ENCODE results near the gene PCMTD2. TPM values are rescaled to one million over a fixed set of nuclear protein-coding genes. Genes with fewer than 3 reads are reported as not detected.

The PCMTD2 gene
- total and polyA plus RNA-seq, 8 donors, result 14.1 to 107 (median 39.2) TPM

DNA sequence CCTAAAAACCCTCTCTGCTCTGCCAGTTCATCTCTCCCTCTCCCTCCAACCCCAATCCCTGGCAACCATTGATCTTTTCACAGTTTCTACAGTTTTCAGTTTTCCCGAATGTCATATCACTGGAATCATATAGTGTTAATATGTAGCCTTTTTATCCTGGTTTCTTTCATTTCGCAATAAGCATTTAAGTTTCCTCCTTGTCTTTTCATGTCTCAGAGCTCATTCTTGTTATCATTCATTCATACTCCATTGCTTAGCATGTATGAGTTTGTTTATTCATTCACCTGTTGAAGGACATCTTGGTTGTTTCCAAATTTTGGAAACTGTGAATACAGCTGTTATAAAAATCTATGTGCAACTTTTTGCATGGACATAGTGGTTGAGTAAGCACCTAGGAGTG is 5.5 kb upstream of the PCMTD2 start:
- Histone ChIP-seq H3K36me3 (no peaks in the 10 kb centered on the region), H3K4me1 (peaks cover 0 to 4% (median 3%) of the 10 kb centered on the region in 4 donors), H3K27me3 (peaks cover 0 to 53% (median 0%) of the 10 kb centered on the region in 3 donors), H3K9me3 (no peaks in the 10 kb centered on the region), H3K4me3 (no peak overlapping the region), H3K27ac (no peak overlapping the region)
- intact Hi-C loops (cut with DNase I; ENCODE audit: low total_unique reads), result no loop called here
- no peak for DNase-seq
- no peak for TF ChIP-seq POLR2A (IDR thresholded peaks at IDR 0.05)
- TF ChIP-seq CTCF (IDR thresholded peaks at IDR 0.05), result no peak
- no peak for TF ChIP-seq POLR2AphosphoS5 (IDR thresholded peaks at IDR 0.05)
- no peak for TF ChIP-seq EP300 (IDR thresholded peaks at IDR 0.05)
- 69 to 85% (median 83%) methylated on average over 2 of the region's 2 CpGs for WGBS, 5 donors

DNA sequence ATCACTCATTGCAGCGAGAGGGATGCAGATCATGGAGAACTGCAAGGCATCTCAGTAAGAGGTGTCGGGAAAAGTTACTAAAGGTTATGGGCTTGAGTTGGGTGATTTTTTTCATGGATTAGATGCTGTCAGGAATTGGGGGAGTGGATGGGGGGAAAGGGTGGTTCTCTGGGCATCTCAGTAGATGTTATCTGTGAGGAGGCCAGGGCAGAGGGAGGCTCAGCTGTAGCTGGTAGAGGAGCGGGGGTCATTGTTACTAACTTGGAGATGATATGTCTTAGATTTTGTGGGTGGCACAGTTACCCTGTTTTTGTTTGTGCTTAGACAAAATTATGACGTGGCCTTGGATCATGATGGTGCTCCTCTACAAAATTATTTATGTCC is 2.6 kb upstream of the PCMTD2 start:
- TF ChIP-seq POLR2A (IDR thresholded peaks at IDR 0.05) (no peak), POLR2AphosphoS5 (IDR thresholded peaks at IDR 0.05) (no peak), EP300 (IDR thresholded peaks at IDR 0.05) (no peak), CTCF (IDR thresholded peaks at IDR 0.05) (no peak)
- intact Hi-C loops (cut with DNase I; ENCODE audit: low total_unique reads), result no loop called here
- H3K27me3 ChIP-seq, result peaks cover 0 to 26% (median 0%) of the 10 kb centered on the region in 3 donors
- DNase-seq, result no peak
- H3K9me3 ChIP-seq, result no peaks in the 10 kb centered on the region
- 85 to 96% (median 92%) methylated on average over 4 of the region's 4 CpGs for WGBS, 5 donors
- no peak overlapping the region for H3K27ac ChIP-seq
- no peak overlapping the region for H3K4me3 ChIP-seq
- no peaks in the 10 kb centered on the region for H3K36me3 ChIP-seq
- H3K4me1 ChIP-seq, result peaks cover 11 to 25% (median 20%) of the 10 kb centered on the region in 4 donors

- H3K4me1 ChIP-seq, result peaks cover 12 to 29% (median 21%) of the 10 kb centered on the region in 4 donors
- H3K4me3 ChIP-seq, result no peak overlapping the region
- TF ChIP-seq EP300 (IDR thresholded peaks at IDR 0.05) (no peak), CTCF (IDR thresholded peaks at IDR 0.05) (no peak), POLR2A (IDR thresholded peaks at IDR 0.05) (no peak), POLR2AphosphoS5 (IDR thresholded peaks at IDR 0.05) (no peak)
- H3K27ac ChIP-seq, result no peak overlapping the region
- WGBS, 5 donors, result 58 to 81% (median 73%) methylated on average over 4 of the region's 4 CpGs
- H3K9me3 ChIP-seq, result no peaks in the 10 kb centered on the region
- DNase-seq, result no peak
- H3K27me3 ChIP-seq, result peaks cover 0 to 22% (median 0%) of the 10 kb centered on the region in 3 donors
- intact Hi-C loops (cut with DNase I; ENCODE audit: low total_unique reads), result no loop called here
- no peaks in the 10 kb centered on the region for H3K36me3 ChIP-seq
These were observed 2.1 kb upstream of the PCMTD2 start for GRCh38 chr20:64253443-64253842.

GRCh38 chr20:64254156-64254555 is 1.4 kb upstream of the PCMTD2 start:
- DNase-seq, result no peak
- Histone ChIP-seq H3K36me3 (no peaks in the 10 kb centered on the region), H3K9me3 (no peaks in the 10 kb centered on the region), H3K4me1 (peaks cover 15 to 34% (median 21%) of the 10 kb centered on the region in 4 donors), H3K27ac (no peak overlapping the region), H3K27me3 (peaks cover 0 to 17% (median 0%) of the 10 kb centered on the region in 3 donors), H3K4me3 (no peak overlapping the region)
- WGBS, 5 donors, result 76 to 92% (median 90%) methylated on average over 5 of the region's 5 CpGs
- intact Hi-C loops (cut with DNase I; ENCODE audit: low total_unique reads), result no loop called here
- TF ChIP-seq CTCF (IDR thresholded peaks at IDR 0.05), result no peak
- no peak for TF ChIP-seq POLR2A (IDR thresholded peaks at IDR 0.05)
- no peak for TF ChIP-seq EP300 (IDR thresholded peaks at IDR 0.05)
- TF ChIP-seq POLR2AphosphoS5 (IDR thresholded peaks at IDR 0.05), result no peak

Data from stomach (tissue), 9 donors.